ENCODE measurements around the gene RBP4.
"Not testable (repeated sequence)": the region's sequence is repeated elsewhere in the genome, so short reads cannot be mapped to it uniquely, and the experiment has no call there.

RBP4 gene

GRCh38 chr10:93565446-93565845 lies 35.6 kb downstream of the RBP4 start:
- H3K9me3 ChIP-seq (ENCODE audit: control insufficient read depth, insufficient read depth, low read length): no peaks in the 10 kb centered on the region
- no peak overlapping the region for H3K27ac ChIP-seq (ENCODE audit: low read depth, low read length)
- no peaks in the 10 kb centered on the region for H3K36me3 ChIP-seq (ENCODE audit: control insufficient read depth, insufficient read depth, low read length)
- H3K27me3 ChIP-seq (ENCODE audit: control insufficient read depth, insufficient read depth, low read length): peaks cover 79% of the 10 kb centered on the region
- no peak overlapping the region for H3K4me3 ChIP-seq (ENCODE audit: low read depth, low read length)
- peaks cover 16% of the 10 kb centered on the region for H3K4me1 ChIP-seq (ENCODE audit: control insufficient read depth, insufficient read depth, low read length)
- H3K9ac ChIP-seq (ENCODE audit: low read depth, low read length): no peak overlapping the region

GRCh38 chr10:93560541-93560940 lies 40.5 kb downstream of the RBP4 start:
- Histone ChIP-seq H3K4me3 (ENCODE audit: low read depth, low read length) (no peak overlapping the region), H3K9ac (ENCODE audit: low read depth, low read length) (no peak overlapping the region), H3K36me3 (ENCODE audit: control insufficient read depth, insufficient read depth, low read length) (no peaks in the 10 kb centered on the region), H3K27me3 (ENCODE audit: control insufficient read depth, insufficient read depth, low read length) (peaks cover 34% of the 10 kb centered on the region), H3K9me3 (ENCODE audit: control insufficient read depth, insufficient read depth, low read length) (no peaks in the 10 kb centered on the region), H3K4me1 (ENCODE audit: control insufficient read depth, insufficient read depth, low read length) (no peaks in the 10 kb centered on the region), H3K27ac (ENCODE audit: low read depth, low read length) (no peak overlapping the region)

- Histone ChIP-seq H3K9me3 (ENCODE audit: control insufficient read depth, insufficient read depth, low read length) (no peaks in the 10 kb centered on the region), H3K9ac (ENCODE audit: low read depth, low read length) (no peak overlapping the region), H3K27ac (ENCODE audit: low read depth, low read length) (no peak overlapping the region), H3K4me3 (ENCODE audit: low read depth, low read length) (no peak overlapping the region), H3K36me3 (ENCODE audit: control insufficient read depth, insufficient read depth, low read length) (no peaks in the 10 kb centered on the region), H3K4me1 (ENCODE audit: control insufficient read depth, insufficient read depth, low read length) (peaks cover 6% of the 10 kb centered on the region; the same call in 1 of the 2 replicates), H3K27me3 (ENCODE audit: control insufficient read depth, insufficient read depth, low read length) (peaks cover 23% of the 10 kb centered on the region)
Measured at GRCh38 chr10:93559490-93559889, 41.5 kb downstream of the RBP4 start.

GRCh38 chr10:93554760-93555432 lies 46.1 kb downstream of the RBP4 start:
- Histone ChIP-seq H3K4me3 (ENCODE audit: low read depth, low read length) (no peak overlapping the region), H3K27ac (ENCODE audit: low read depth, low read length) (no peak overlapping the region), H3K27me3 (ENCODE audit: control insufficient read depth, insufficient read depth, low read length) (peaks cover 4% of the 10 kb centered on the region; the same call in 1 of the 2 replicates), H3K9ac (ENCODE audit: low read depth, low read length) (no peak overlapping the region), H3K4me1 (ENCODE audit: control insufficient read depth, insufficient read depth, low read length) (peaks cover 6% of the 10 kb centered on the region; the same call in 1 of the 2 replicates), H3K9me3 (ENCODE audit: control insufficient read depth, insufficient read depth, low read length) (no peaks in the 10 kb centered on the region), H3K36me3 (ENCODE audit: control insufficient read depth, insufficient read depth, low read length) (no peaks in the 10 kb centered on the region)

- no peaks in the 10 kb centered on the region for H3K9me3 ChIP-seq (ENCODE audit: control insufficient read depth, insufficient read depth, low read length)
- H3K27ac ChIP-seq (ENCODE audit: low read depth, low read length): no peak overlapping the region
- H3K9ac ChIP-seq (ENCODE audit: low read depth, low read length): no peak overlapping the region
- no peaks in the 10 kb centered on the region for H3K36me3 ChIP-seq (ENCODE audit: control insufficient read depth, insufficient read depth, low read length)
- no peaks in the 10 kb centered on the region for H3K27me3 ChIP-seq (ENCODE audit: control insufficient read depth, insufficient read depth, low read length)
- no peak overlapping the region for H3K4me3 ChIP-seq (ENCODE audit: low read depth, low read length)
- peaks cover 6% of the 10 kb centered on the region; the same call in 1 of the 2 replicates for H3K4me1 ChIP-seq (ENCODE audit: control insufficient read depth, insufficient read depth, low read length)
Measured at GRCh38 chr10:93554316-93554663, 46.7 kb downstream of the RBP4 start.

- H3K9ac ChIP-seq (ENCODE audit: low read depth, low read length): no peak overlapping the region
- H3K27ac ChIP-seq (ENCODE audit: low read depth, low read length): no peak overlapping the region
- H3K4me3 ChIP-seq (ENCODE audit: low read depth, low read length): no peak overlapping the region
- H3K27me3 ChIP-seq (ENCODE audit: control insufficient read depth, insufficient read depth, low read length): no peaks in the 10 kb centered on the region
- H3K36me3 ChIP-seq (ENCODE audit: control insufficient read depth, insufficient read depth, low read length): no peaks in the 10 kb centered on the region
- no peaks in the 10 kb centered on the region for H3K9me3 ChIP-seq (ENCODE audit: control insufficient read depth, insufficient read depth, low read length)
- H3K4me1 ChIP-seq (ENCODE audit: control insufficient read depth, insufficient read depth, low read length): peaks cover 6% of the 10 kb centered on the region; the same call in 1 of the 2 replicates
Measured at GRCh38 chr10:93553482-93554315, 47.3 kb downstream of the RBP4 start.

- no peaks in the 10 kb centered on the region for H3K36me3 ChIP-seq (ENCODE audit: control insufficient read depth, insufficient read depth, low read length)
- H3K27ac ChIP-seq (ENCODE audit: low read depth, low read length): no peak overlapping the region
- no peak overlapping the region for H3K4me3 ChIP-seq (ENCODE audit: low read depth, low read length)
- H3K4me1 ChIP-seq (ENCODE audit: control insufficient read depth, insufficient read depth, low read length): peaks cover 6% of the 10 kb centered on the region; the same call in 1 of the 2 replicates
- no peaks in the 10 kb centered on the region for H3K9me3 ChIP-seq (ENCODE audit: control insufficient read depth, insufficient read depth, low read length)
- no peak overlapping the region for H3K9ac ChIP-seq (ENCODE audit: low read depth, low read length)
- no peaks in the 10 kb centered on the region for H3K27me3 ChIP-seq (ENCODE audit: control insufficient read depth, insufficient read depth, low read length)
Measured at GRCh38 chr10:93552780-93553179, 48.3 kb downstream of the RBP4 start.

- H3K9me3 ChIP-seq (ENCODE audit: control insufficient read depth, insufficient read depth, low read length): no peaks in the 10 kb centered on the region
- H3K27me3 ChIP-seq (ENCODE audit: control insufficient read depth, insufficient read depth, low read length): no peaks in the 10 kb centered on the region
- H3K9ac ChIP-seq (ENCODE audit: low read depth, low read length): no peak overlapping the region
- peaks cover 6% of the 10 kb centered on the region; the same call in 1 of the 2 replicates for H3K4me1 ChIP-seq (ENCODE audit: control insufficient read depth, insufficient read depth, low read length)
- H3K27ac ChIP-seq (ENCODE audit: low read depth, low read length): no peak overlapping the region
- H3K36me3 ChIP-seq (ENCODE audit: control insufficient read depth, insufficient read depth, low read length): no peaks in the 10 kb centered on the region
- no peak overlapping the region for H3K4me3 ChIP-seq (ENCODE audit: low read depth, low read length)
Measured at GRCh38 chr10:93550606-93551005, 50.4 kb downstream of the RBP4 start.

GRCh38 chr10:93548376-93549071 lies 52.5 kb downstream of the RBP4 start:
- Histone ChIP-seq H3K9ac (ENCODE audit: low read depth, low read length) (no peak overlapping the region), H3K27me3 (ENCODE audit: control insufficient read depth, insufficient read depth, low read length) (no peaks in the 10 kb centered on the region), H3K4me1 (ENCODE audit: control insufficient read depth, insufficient read depth, low read length) (no peaks in the 10 kb centered on the region), H3K9me3 (ENCODE audit: control insufficient read depth, insufficient read depth, low read length) (no peaks in the 10 kb centered on the region), H3K27ac (ENCODE audit: low read depth, low read length) (no peak overlapping the region), H3K4me3 (ENCODE audit: low read depth, low read length) (no peak overlapping the region), H3K36me3 (ENCODE audit: control insufficient read depth, insufficient read depth, low read length) (no peaks in the 10 kb centered on the region)

GRCh38 chr10:93547522-93547921 lies 53.5 kb downstream of the RBP4 start:
- Histone ChIP-seq H3K36me3 (ENCODE audit: control insufficient read depth, insufficient read depth, low read length) (no peaks in the 10 kb centered on the region), H3K27me3 (ENCODE audit: control insufficient read depth, insufficient read depth, low read length) (peaks cover 6% of the 10 kb centered on the region; the same call in 1 of the 2 replicates), H3K4me3 (ENCODE audit: low read depth, low read length) (no peak overlapping the region), H3K4me1 (ENCODE audit: control insufficient read depth, insufficient read depth, low read length) (no peaks in the 10 kb centered on the region), H3K9me3 (ENCODE audit: control insufficient read depth, insufficient read depth, low read length) (no peaks in the 10 kb centered on the region), H3K27ac (ENCODE audit: low read depth, low read length) (no peak overlapping the region), H3K9ac (ENCODE audit: low read depth, low read length) (no peak overlapping the region)

GRCh38 chr10:93546995-93547394 lies 54.0 kb downstream of the RBP4 start:
- not testable (repeated sequence) for H3K4me1 ChIP-seq (ENCODE audit: control insufficient read depth, insufficient read depth, low read length); H3K36me3 ChIP-seq (ENCODE audit: control insufficient read depth, insufficient read depth, low read length); H3K27ac ChIP-seq (ENCODE audit: low read depth, low read length); H3K4me3 ChIP-seq (ENCODE audit: low read depth, low read length); H3K9ac ChIP-seq (ENCODE audit: low read depth, low read length); H3K9me3 ChIP-seq (ENCODE audit: control insufficient read depth, insufficient read depth, low read length)
- peaks cover 11% of the 10 kb centered on the region; the same call in 1 of the 2 replicates for H3K27me3 ChIP-seq (ENCODE audit: control insufficient read depth, insufficient read depth, low read length)

Measured in HUES48 (cell line).